MCF 10A (cell line): ENCODE results near the gene SOX5. TPM values are rescaled to one million over a fixed set of nuclear protein-coding genes. Genes with fewer than 3 reads are reported as not detected.

ENCODE experiments used
- BruUV-seq: library from RNA; stranded (reverse); fragments of 400-500 nt; replicated peaks from 2 replicates; lab custom pipeline; 2021; lab: Mats Ljungman, UMichigan
- CTCF ChIA-PET: fragments of 300-600 bp; sonication (Branson Sonifier 250); formaldehyde crosslinking; extraction: SDS; loops from one replicate; lab custom pipeline; 2021; ENCODE audit warnings: antibody characterized with exemption, inconsistent platforms; lab: Yijun Ruan, JAX
- POLR2A ChIA-PET: fragments of 300-600, 350-650 bp; sonication (Branson Sonifier 250); formaldehyde crosslinking; extraction: SDS; loops from one replicate; lab custom pipeline; 2020; ENCODE audit warnings: antibody characterized with exemption, inconsistent platforms; lab: Yijun Ruan, JAX
- DNase-seq: peaks from one replicate; pipeline ENCODE4 v3.0.0-alpha.2; 2018; ENCODE audit not compliant: unreplicated experiment
- H3K27ac Mint-ChIP-seq: one replicate; pipeline ENCODE4 v1.8.0; 2022; ENCODE audit warnings: mild to moderate bottlenecking, low read depth, mixed read lengths; ENCODE audit not compliant: unreplicated experiment
- H3K27me3 Mint-ChIP-seq: one replicate; pipeline ENCODE4 v1.8.0; 2022; ENCODE audit warnings: mixed read lengths; ENCODE audit not compliant: insufficient read depth, unreplicated experiment
- H3K36me3 Mint-ChIP-seq: one replicate; pipeline ENCODE4 v1.8.0; 2022; ENCODE audit warnings: mild to moderate bottlenecking, moderate library complexity, mixed read lengths; ENCODE audit not compliant: insufficient read depth, unreplicated experiment
- H3K4me1 Mint-ChIP-seq: one replicate; pipeline ENCODE4 v1.8.0; 2022; ENCODE audit warnings: mixed read lengths; ENCODE audit not compliant: insufficient read depth, unreplicated experiment
- H3K4me3 Mint-ChIP-seq: one replicate; pipeline ENCODE4 v1.8.0; 2022; ENCODE audit warnings: mild to moderate bottlenecking, moderate library complexity, mixed read lengths; ENCODE audit not compliant: unreplicated experiment
- H3K9me3 Mint-ChIP-seq: one replicate; pipeline ENCODE4 v1.8.0; 2022; ENCODE audit warnings: mixed read lengths; ENCODE audit not compliant: unreplicated experiment
- CTCF ChIP-seq: fragments of 200-600 bp; IDR thresholded peaks from one replicate; pipeline ENCODE4 v1.8.0; 2022; ENCODE audit warnings: antibody characterized with exemption, mild to moderate bottlenecking; ENCODE audit not compliant: unreplicated experiment
- intact Hi-C: fragments of 100-400 bp; cut with micrococcal nuclease; formaldehyde crosslinking; loops from 2 replicates; pipeline ENCODE4 v1.14.1; 2022
- total RNA-seq: library from RNA; stranded (reverse); gene quantifications from 2 replicates; pipeline ENCODE4 v1.2.3, GENCODE V29; 2022

SOX5 gene
- total RNA-seq, 1 experiment from 2014 or later: 0.91 TPM

DNA sequence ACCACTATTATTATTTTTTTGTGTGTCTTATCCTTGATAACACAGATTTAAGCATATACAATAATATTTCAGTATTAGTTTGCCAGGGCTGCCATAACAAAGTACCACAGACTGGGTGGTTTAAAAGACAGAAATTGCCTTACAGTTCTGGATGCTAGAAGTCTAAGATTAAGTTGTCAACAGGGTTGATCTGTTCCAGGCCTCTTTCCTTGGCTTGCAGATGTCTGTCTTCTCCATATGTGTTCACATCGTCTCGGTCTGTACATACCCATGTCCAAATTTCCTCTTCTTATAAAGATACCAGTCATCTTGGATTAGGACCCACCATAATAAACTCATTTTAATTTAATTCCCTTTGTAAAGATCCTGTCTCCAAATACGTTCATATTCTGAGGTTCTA is 204.8 kb downstream of the SOX5 start:
- no peak overlapping the region for H3K27ac Mint-ChIP-seq
- H3K4me1 Mint-ChIP-seq: no peaks in the 10 kb centered on the region
- H3K9me3 Mint-ChIP-seq: no peaks in the 10 kb centered on the region
- H3K36me3 Mint-ChIP-seq: no peaks in the 10 kb centered on the region
- BruUV-seq: no TSS peak
- intact Hi-C loops: no loop called here
- POLR2A ChIA-PET: no interaction called here
- no peak for TF ChIP-seq CTCF
- no peak for DNase-seq
- H3K27me3 Mint-ChIP-seq: peaks cover 31% of the 10 kb centered on the region
- H3K4me3 Mint-ChIP-seq: no peak overlapping the region
- CTCF ChIA-PET: no interaction called here

DNA sequence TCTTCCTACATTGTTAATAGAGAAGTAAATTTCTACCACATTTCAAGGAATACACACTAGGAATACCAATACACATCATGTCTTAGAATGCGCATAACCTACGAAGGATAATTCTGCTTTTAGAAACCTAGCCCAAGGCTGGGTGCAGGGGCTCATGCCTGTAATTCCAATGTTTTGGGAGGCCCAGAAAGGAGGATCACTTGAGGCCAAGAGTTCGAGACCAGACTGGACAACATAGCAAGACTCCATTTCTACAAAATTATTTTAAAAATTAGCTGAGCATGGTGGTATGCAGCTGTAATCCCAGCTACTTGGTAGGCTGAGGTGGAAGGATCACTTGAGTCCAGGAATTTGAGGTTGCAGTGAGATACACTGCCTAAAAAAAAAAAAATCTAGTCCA is 206.9 kb downstream of the SOX5 start:
- CTCF ChIA-PET: interaction anchor here (0.6 kb wide), 1 partner anchor 32 kb away, joined by 3 read pairs; no protein-coding TSS in a partner anchor
- POLR2A ChIA-PET: interaction anchor here (0.6 kb wide), 1 partner anchor 270 kb away, joined by 4 read pairs; no protein-coding TSS in a partner anchor

DNA sequence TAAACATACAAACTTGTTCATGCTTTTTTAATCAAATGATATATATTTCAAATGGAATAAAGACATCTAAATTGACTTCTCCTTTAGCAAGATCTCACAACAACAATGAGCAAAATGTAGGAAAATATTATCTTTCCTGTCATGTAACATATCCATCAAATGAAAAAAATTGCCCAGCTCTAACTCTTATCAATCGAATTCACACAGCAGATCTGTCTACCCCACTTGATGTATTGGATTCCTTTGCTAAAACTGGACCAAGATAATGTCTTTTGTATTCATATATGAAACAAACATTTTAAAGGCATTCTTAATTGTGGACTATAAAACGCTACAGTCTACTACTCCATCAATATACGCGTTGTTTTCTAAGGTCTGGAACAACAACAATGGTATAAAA is 218.0 kb downstream of the SOX5 start:
- intact Hi-C loops: no loop called here
- Mint-ChIP-seq H3K27me3 (peaks cover 79% of the 10 kb centered on the region), H3K9me3 (no peaks in the 10 kb centered on the region), H3K4me3 (no peak overlapping the region), H3K4me1 (no peaks in the 10 kb centered on the region), H3K27ac (no peak overlapping the region), H3K36me3 (no peaks in the 10 kb centered on the region)
- no peak for DNase-seq
- no peak for TF ChIP-seq CTCF
- CTCF ChIA-PET: no interaction called here
- no TSS peak for BruUV-seq
- POLR2A ChIA-PET: no interaction called here

More for the DNA sequence above, 206.9 kb downstream of the SOX5 start:
- Mint-ChIP-seq H3K4me1 (no peaks in the 10 kb centered on the region), H3K27ac (no peak overlapping the region), H3K36me3 (no peaks in the 10 kb centered on the region), H3K9me3 (no peaks in the 10 kb centered on the region), H3K27me3 (peaks cover 47% of the 10 kb centered on the region), H3K4me3 (no peak overlapping the region)
- TF ChIP-seq CTCF: no peak
- intact Hi-C loops: no loop called here
- BruUV-seq: no TSS peak
- no peak for DNase-seq

GRCh38 chr12:23731035-23731434 is 218.4 kb downstream of the SOX5 start:
- CTCF ChIA-PET: no interaction called here
- intact Hi-C loops: no loop called here
- no TSS peak for BruUV-seq
- H3K36me3 Mint-ChIP-seq: no peaks in the 10 kb centered on the region
- H3K4me3 Mint-ChIP-seq: no peak overlapping the region
- H3K4me1 Mint-ChIP-seq: no peaks in the 10 kb centered on the region
- no peak overlapping the region for H3K27ac Mint-ChIP-seq
- H3K9me3 Mint-ChIP-seq: no peaks in the 10 kb centered on the region
- H3K27me3 Mint-ChIP-seq: peaks cover 84% of the 10 kb centered on the region
- TF ChIP-seq CTCF: no peak
- no peak for DNase-seq
- POLR2A ChIA-PET: no interaction called here
